ENCODE measurements around the gene PGAP6.
"Not testable (repeated sequence)": the region's sequence is repeated elsewhere in the genome, so short reads cannot be mapped to it uniquely, and the experiment has no call there.

Gene PGAP6

DNA sequence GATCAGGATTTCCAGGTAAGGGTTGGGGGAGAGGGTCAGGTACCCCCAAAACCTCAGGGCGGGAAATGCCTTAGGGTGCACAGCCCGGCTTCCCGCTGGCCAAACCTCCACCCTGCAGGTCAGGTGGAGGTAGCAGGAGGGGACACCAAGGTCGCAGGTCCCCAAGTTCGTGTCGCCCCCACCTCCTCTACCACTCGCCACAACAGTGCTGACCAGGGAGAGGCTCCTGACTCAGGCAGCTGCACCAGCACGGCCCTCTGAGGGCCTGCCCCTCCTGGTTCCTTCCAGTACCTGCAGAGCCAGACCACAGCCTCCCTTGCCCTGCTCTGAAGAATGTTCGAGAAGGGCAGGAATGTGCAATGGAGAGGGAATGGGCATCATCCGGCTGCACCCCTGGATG is 15.3 kb downstream of the PGAP6 start:
- no peak for DNase-seq

- no peak for DNase-seq
These were observed 16.9 kb downstream of the PGAP6 start for GRCh38 chr16:364595-365491.

DNA sequence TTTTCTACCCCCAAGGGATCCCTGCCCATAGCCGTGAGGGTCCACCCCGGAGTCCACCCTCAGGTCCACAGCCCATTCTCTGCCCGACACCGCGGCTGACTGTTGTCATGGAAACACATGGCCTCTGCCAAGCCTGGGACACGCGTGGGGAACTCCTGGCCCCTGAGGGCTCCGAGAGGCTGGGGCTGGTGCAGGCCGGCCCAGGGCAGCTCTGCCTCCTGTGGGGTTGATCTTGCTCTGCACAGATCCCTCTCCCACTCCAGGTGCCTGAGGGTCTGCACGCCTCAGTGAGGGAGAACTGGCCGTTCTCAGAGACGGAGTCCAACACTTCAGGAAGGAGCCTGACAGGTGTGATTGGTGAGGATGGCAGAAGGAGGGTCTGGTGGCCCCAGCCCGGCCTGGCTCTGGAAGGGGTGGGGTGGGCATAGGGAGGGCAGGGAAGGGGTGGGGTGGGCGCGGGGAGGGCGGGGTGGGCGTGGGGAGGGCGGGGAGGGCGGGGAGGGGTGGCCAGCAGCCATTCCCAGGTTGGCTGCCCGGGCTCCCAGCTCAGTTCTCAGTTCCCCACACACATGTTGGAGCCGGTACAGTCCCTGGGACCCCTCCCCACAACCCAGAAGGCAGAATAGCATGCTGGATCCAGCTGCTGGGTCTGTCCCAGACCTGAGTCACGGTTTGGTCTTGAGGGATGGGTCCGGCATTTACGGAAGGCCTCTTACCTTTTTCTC is 17.9 kb downstream of the PGAP6 start:
- DNase-seq = no peak

- DNase-seq = no peak
These were observed 18.5 kb downstream of the PGAP6 start for GRCh38 chr16:363110-363765.

DNA sequence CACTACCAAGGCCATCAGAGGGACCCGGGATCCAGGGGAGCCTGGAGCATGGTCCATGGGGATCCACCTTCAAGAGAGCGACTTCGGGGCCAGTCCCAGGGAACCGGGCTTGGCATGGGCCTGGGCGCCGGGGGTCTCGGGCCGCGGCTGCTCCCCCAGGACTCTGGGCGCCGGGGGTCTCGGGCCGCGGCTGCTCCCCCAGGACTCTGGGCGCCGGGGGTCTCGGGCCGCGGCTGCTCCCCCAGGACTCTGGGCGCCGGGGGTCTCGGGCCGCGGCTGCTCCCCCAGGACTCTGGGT is 19.1 kb downstream of the PGAP6 start:
- DNase-seq = not testable (repeated sequence)

- peak; percentile 78 for DNase-seq
These were observed 19.7 kb downstream of the PGAP6 start for GRCh38 chr16:361872-362701.

DNA sequence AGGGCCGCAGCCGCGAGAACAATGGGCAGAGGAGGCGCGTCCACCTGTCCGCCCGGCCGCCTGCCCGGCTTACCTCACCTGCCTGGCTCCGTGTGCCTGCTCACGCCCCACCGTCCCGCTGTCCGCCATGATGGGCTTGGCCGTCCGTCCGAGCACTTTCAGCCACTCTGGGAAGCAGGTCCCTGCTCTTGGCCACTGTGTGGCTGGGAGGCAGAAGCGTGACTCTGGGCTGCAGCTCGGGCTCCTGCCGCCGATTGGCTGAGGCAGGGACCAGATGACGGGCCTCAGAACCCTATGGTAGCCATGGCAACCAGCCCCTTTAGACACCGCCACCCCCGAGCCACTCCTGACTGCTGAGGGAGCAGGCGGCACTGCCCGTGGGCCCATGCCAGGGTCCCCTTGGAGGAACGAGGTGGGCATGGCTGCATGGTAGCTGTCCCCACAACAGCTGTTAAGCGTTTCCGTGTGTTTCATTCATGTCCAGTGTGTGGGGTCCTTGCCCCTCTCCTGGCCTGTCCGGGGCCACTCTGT is 20.4 kb downstream of the PGAP6 start:
- DNase-seq = no peak

GRCh38 chr16:360698-361336 is 21.0 kb downstream of the PGAP6 start:
- DNase-seq = no peak

DNA sequence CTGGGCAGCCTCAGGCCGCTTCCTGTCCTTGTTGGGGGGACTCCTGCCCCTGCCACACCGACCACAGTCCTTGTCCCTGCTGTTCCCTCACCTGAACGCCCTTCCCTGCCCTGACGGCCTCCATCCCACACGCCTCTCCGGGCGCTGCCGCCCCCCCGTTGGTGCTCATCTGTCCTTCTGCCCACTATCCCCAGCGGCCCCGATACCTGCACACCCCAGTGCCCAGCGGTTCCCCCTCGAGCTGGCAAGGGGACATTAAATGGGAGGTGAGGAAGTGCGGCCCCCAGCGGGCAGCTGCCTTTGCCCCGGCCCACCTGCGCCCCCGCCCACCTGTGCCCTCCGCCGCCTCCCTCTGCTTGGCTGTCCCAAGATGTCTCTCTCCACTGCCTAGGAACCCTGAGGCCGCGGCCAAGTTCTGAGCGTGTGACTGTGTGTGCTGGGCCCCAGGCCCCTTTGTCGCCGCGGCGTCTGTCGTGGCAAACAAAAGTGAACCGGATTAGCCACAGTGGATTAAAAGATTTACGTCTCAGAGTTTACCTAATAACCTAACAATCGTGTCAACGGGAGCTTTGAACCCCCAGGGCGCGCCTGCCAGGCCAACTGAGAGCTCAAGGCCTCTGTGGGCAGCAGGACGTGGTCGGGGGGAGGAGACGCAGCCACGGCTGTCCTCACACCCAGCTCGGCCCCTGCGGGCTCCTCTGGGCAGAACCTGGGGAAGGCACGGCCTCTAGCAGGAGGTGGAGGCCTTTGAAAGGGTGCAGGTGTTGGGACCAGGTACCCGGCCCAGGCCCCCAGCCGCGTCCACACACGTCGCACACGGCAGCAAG is 21.7 kb downstream of the PGAP6 start:
- no peak for DNase-seq

- no peak for DNase-seq
These were observed 22.6 kb downstream of the PGAP6 start for GRCh38 chr16:359067-359763.

- DNase-seq = no peak
These were observed 25.0 kb downstream of the PGAP6 start for GRCh38 chr16:356741-357140.

DNA sequence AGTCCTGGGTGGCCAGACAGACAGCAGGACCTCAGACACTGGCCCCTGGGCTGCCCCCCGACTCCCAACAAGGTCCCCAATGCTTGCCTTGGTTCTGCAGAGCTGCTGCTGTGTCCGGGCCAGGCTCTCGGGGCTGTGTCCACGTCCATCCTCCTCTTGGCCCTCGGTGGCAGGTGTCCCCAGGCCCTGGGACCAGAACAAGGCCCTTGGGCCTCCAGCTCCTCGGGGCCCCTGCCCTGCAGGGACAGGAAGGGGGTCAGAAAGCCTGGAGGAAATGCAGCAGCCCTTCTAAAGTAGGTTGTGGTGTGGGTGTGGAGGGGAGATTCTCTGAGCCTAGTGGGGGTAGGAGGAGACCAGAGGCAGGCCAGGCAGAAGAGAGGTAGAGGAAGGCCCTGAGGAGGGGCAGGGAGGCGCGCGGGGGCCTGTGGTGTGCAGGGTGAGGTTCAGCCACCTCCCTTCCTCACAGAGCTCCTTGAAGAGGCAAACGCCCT is 26.8 kb downstream of the PGAP6 start:
- DNase-seq = no peak

- DNase-seq = no peak
These were observed 27.4 kb downstream of the PGAP6 start for GRCh38 chr16:354291-354881.

DNA sequence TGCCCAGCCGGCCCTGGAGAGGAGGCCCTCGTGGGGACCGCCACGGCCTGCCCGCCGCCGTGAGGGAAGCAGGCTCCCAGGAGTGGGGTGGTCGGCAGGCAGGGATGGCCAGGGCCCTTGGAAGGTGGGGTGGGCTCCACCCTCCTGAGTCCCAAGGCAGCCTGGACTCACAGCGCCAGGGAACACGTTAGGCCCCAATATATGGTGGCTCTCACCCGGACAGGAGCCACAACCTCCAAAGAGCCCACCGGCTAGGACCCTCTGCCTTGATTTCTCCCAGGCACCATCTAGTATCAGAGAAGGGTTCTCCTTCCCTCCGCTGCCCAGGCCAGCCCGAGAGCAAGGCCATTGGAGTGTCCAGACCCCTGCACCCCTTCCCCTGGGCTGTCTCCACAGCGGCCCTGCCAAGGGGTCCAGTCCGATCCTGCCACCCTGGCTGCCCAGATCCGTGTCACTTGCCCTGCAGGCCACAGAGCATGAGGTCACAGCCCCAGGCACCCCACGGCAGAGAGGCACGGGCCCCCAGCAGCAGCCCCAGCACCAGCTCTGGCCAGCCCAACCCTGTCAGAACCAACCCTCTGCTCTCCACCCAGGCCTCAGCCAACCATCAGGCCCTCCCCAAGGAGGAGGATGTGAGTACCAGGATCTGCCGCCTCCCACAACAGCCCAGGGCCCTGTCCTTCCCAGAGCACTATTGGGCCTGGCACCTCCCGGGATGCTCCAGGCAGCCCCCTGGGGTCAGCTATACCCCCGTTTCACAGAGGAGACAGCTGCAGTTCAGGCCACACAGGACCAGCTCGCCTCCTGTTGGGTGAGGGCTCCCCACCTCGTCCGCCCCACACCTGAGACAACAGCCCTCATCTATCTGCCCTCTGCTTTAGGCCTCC is 28.1 kb downstream of the PGAP6 start:
- no peak for DNase-seq

DNA sequence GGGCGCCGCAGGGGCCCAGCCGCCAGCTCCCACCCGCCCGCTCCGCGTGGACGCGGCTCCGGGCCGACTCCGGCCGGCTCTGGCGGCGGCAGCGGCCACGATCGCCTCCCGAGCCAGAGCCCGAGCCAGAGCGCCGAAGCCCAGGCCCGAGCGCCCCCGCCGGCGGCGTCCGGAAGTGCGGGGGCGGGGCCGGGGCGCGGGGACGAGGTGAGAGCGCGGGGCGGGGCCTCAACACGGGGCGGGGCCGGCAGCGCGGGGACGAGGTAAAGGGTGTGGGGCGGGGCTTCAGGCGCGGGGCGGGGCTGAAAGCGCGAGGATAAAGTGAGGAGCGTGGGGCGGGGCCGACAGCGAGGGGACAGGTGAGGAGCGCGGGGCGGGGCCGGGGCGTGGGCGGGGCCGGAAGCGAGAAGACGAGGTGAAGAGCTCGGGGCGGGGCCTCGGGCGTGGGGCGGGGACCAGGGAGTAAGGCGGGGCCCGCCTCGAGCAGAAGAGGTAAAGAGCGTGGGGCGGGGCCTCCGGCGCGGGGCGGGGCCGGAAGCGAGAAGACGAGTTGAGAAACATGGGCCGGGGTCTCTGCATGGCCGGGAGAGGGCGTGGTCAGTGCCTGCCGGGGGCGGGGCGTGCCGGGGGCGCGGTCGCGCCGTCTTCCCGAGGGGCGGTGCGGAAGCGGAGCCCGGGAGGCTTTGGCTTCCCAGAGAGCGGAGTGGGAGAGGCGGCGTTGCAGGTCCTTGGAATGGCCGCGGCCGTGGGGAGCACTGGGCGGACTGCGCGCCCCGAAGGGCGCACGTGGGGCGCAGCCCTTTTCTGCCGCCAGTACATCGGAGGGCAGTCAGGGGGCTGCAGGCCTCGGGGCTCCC is 29.0 kb downstream of the PGAP6 start, which contains the start of gene AXIN1:
AXIN1 (minus strand) TSS at position 177 of the 857 bp plus-strand sequence. CDS start 5,698 bp downstream, outside the sequence.
- DNase-seq = peak; percentile 98

- no peak for DNase-seq
These were observed 29.8 kb downstream of the PGAP6 start for GRCh38 chr16:351804-352520.

DNA sequence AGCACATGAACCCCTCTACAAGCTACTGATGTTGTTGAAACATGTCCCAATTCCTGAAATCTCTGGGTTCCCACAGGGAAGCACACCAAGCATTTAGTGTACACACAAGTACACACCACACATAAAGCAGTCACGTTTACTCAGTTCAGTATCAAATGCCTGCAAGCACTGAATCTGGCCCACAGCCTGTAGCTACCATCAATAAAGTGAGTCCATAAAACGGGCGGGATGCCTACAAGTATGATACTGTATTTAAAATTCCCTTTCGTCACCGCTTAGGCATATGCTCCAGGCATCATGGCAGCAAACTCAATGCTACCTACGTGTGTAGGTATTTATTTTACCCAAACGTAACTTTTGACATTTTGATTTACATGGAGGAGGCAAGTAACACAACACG is 31.6 kb downstream of the PGAP6 start:
- DNase-seq = no peak

Measured in NCI-H345 (cell line).